WTC11 (cell line): ENCODE data around the gene SLC16A7.

Source experiments
- ATF1 ChIP-seq: sonication (generic); formaldehyde crosslinking; IDR thresholded peaks from 2 replicates; pipeline ENCODE4 v1.8.1; 2023; ENCODE audit warnings: mild to moderate bottlenecking, moderate library complexity, missing genetic modification reagents
- ATF6 ChIP-seq: sonication (generic); formaldehyde crosslinking; IDR thresholded peaks from 2 replicates; pipeline ENCODE4 v1.8.1; 2023; ENCODE audit warnings: mild to moderate bottlenecking, missing genetic modification reagents
- CTCF ChIP-seq: fragments of 200-600 bp; IDR thresholded peaks from 2 replicates; pipeline ENCODE4 v1.8.0; 2022; ENCODE audit warnings: antibody characterized with exemption
- E2F5 ChIP-seq: sonication (generic); formaldehyde crosslinking; IDR thresholded peaks from 2 replicates; pipeline ENCODE4 v1.8.1; 2022; ENCODE audit warnings: mild to moderate bottlenecking, moderate library complexity, missing genetic modification reagents
- FOXP1 ChIP-seq: sonication (generic); formaldehyde crosslinking; IDR thresholded peaks from 2 replicates; pipeline ENCODE4 v1.8.0; 2022; ENCODE audit warnings: missing genetic modification reagents, mild to moderate bottlenecking, moderate library complexity, borderline replicate concordance
- GABPB1 ChIP-seq: sonication (generic); formaldehyde crosslinking; IDR thresholded peaks from 2 replicates; pipeline ENCODE4 v1.8.1; 2023; ENCODE audit warnings: mild to moderate bottlenecking, missing genetic modification reagents
- MAX ChIP-seq: sonication (generic); formaldehyde crosslinking; IDR thresholded peaks from 2 replicates; pipeline ENCODE4 v1.8.0; 2022; ENCODE audit warnings: mild to moderate bottlenecking, missing genetic modification reagents
- SP1 ChIP-seq: sonication (generic); formaldehyde crosslinking; conservative IDR thresholded peaks from 2 replicates; pipeline ENCODE4 v1.8.1; 2022; ENCODE audit warnings: missing genetic modification reagents

GRCh38 chr12:59627582-59627981 lies 31.8 kb downstream of the SLC16A7 start:
- no peak for TF ChIP-seq SP1
- no peak for TF ChIP-seq CTCF
- TF ChIP-seq FOXP1 (CRISPR knock-in tag), result no peak
- no peak for TF ChIP-seq E2F5
- no peak for TF ChIP-seq GABPB1 (CRISPR knock-in tag)
- TF ChIP-seq ATF6, result no peak
- TF ChIP-seq MAX (CRISPR knock-in tag), result no peak
- no peak for TF ChIP-seq ATF1 (CRISPR knock-in tag)
